Stimulated activated CD8-positive, alpha-beta memory T cell treated with anti-CD3 and anti-CD28 coated beads, Interleukin-7, amount 100 ng/mL, for 4 hours (primary cell): Measurements from ENCODE around the gene PCBP3.

Experiments
- DNase-seq, 2 donors: peaks; one replicate each; pipeline ENCODE4 v3.0.0-alpha.2; 2020; ENCODE audit warnings: low read depth in 2 of 2

Gene PCBP3

GRCh38 chr21:45724994-45725843 lies 81.7 kb downstream of the PCBP3 start:
- DNase-seq: no peak

GRCh38 chr21:45725844-45726200 lies 82.3 kb downstream of the PCBP3 start:
- no peak for DNase-seq

- DNase-seq: no peak
Observed at GRCh38 chr21:45726438-45726837, 82.9 kb downstream of the PCBP3 start.

- DNase-seq: no peak
Observed at GRCh38 chr21:45727390-45727789, 83.9 kb downstream of the PCBP3 start.

GRCh38 chr21:45735259-45736000 lies 91.9 kb downstream of the PCBP3 start:
- DNase-seq: no peak

GRCh38 chr21:45736042-45736689 lies 92.6 kb downstream of the PCBP3 start:
- DNase-seq: no peak

GRCh38 chr21:45736690-45737484 lies 93.4 kb downstream of the PCBP3 start:
- DNase-seq: no peak

- no peak for DNase-seq
Observed at GRCh38 chr21:45737485-45738166, 94.1 kb downstream of the PCBP3 start.

GRCh38 chr21:45739218-45740087 lies 95.9 kb downstream of the PCBP3 start:
- DNase-seq: no peak

- no peak for DNase-seq
Observed at GRCh38 chr21:45740088-45740440, 96.5 kb downstream of the PCBP3 start.

- DNase-seq: no peak
Observed at GRCh38 chr21:45740491-45741357, 97.2 kb downstream of the PCBP3 start.

- DNase-seq: no peak
Observed at GRCh38 chr21:45741691-45742090, 98.2 kb downstream of the PCBP3 start.

GRCh38 chr21:45742247-45742646 lies 98.7 kb downstream of the PCBP3 start:
- no peak for DNase-seq

- no peak for DNase-seq
Observed at GRCh38 chr21:45745256-45745655, 101.7 kb downstream of the PCBP3 start.

- DNase-seq: no peak
Observed at GRCh38 chr21:45747233-45747766, 103.8 kb downstream of the PCBP3 start.

GRCh38 chr21:45747802-45748445 lies 104.4 kb downstream of the PCBP3 start:
- DNase-seq: no peak

- no peak for DNase-seq
Observed at GRCh38 chr21:45748593-45748992, 105.1 kb downstream of the PCBP3 start.

GRCh38 chr21:45749974-45750373 lies 106.4 kb downstream of the PCBP3 start:
- DNase-seq: no peak

- no peak for DNase-seq
Observed at GRCh38 chr21:45750936-45751335, 107.4 kb downstream of the PCBP3 start.
